Measurements from ENCODE around the gene ACAD11. TPM values are rescaled to one million over a fixed set of nuclear protein-coding genes. Genes with fewer than 3 reads are reported as not detected.
A peak's percentile ranks its signal among the peaks of the same experiment; 100 is the strongest.

The ACAD11 gene
- total RNA-seq, 1 donor from 2014 or later, result 14.1 TPM

- Mint-ChIP-seq H3K4me1 (ENCODE audit: low read depth) (peaks cover 31% of the 10 kb centered on the region), H3K27me3 (ENCODE audit: insufficient read depth) (no peaks in the 10 kb centered on the region), H3K4me3 (no peak overlapping the region), H3K9me3 (no peaks in the 10 kb centered on the region), H3K36me3 (ENCODE audit: low read depth) (peaks cover 12% of the 10 kb centered on the region), H3K27ac (peak overlapping the region; percentile 8)
- DNase-seq (ENCODE audit: low spot score), result no peak
- intact Hi-C loops (cut with micrococcal nuclease), result no loop called here
These were observed 104.1 kb downstream of the ACAD11 start for GRCh38 chr3:132555306-132556035.

- no peak for DNase-seq (ENCODE audit: low spot score)
- Mint-ChIP-seq H3K4me1 (ENCODE audit: low read depth) (peaks cover 41% of the 10 kb centered on the region), H3K9me3 (peaks cover 3% of the 10 kb centered on the region), H3K4me3 (no peak overlapping the region), H3K36me3 (ENCODE audit: low read depth) (peaks cover 15% of the 10 kb centered on the region), H3K27ac (no peak overlapping the region), H3K27me3 (ENCODE audit: insufficient read depth) (no peaks in the 10 kb centered on the region)
- intact Hi-C loops (cut with micrococcal nuclease), result no loop called here
These were observed 105.2 kb downstream of the ACAD11 start for GRCh38 chr3:132554437-132554836.

GRCh38 chr3:132553826-132554225, 105.8 kb downstream of the ACAD11 start:
- DNase-seq (ENCODE audit: low spot score), result no peak
- Mint-ChIP-seq H3K4me1 (ENCODE audit: low read depth) (peaks cover 48% of the 10 kb centered on the region), H3K36me3 (ENCODE audit: low read depth) (peaks cover 15% of the 10 kb centered on the region), H3K4me3 (no peak overlapping the region), H3K9me3 (peaks cover 3% of the 10 kb centered on the region), H3K27ac (no peak overlapping the region), H3K27me3 (ENCODE audit: insufficient read depth) (no peaks in the 10 kb centered on the region)
- intact Hi-C loops (cut with micrococcal nuclease), result no loop called here

GRCh38 chr3:132550579-132551305, 108.9 kb downstream of the ACAD11 start:
- DNase-seq (ENCODE audit: low spot score), result no peak
- Mint-ChIP-seq H3K36me3 (ENCODE audit: low read depth) (peaks cover 12% of the 10 kb centered on the region), H3K27ac (peak overlapping the region; percentile 95), H3K4me3 (peak overlapping the region; percentile 2), H3K27me3 (ENCODE audit: insufficient read depth) (no peaks in the 10 kb centered on the region), H3K9me3 (peaks cover 3% of the 10 kb centered on the region), H3K4me1 (ENCODE audit: low read depth) (peaks cover 64% of the 10 kb centered on the region)
- intact Hi-C loops (cut with micrococcal nuclease), result loop anchor here (1.0 kb wide), 4 partner anchors 8 to 133 kb away; partner anchors contain the start of gene DNAJC13

- Mint-ChIP-seq H3K27me3 (ENCODE audit: insufficient read depth) (no peaks in the 10 kb centered on the region), H3K36me3 (ENCODE audit: low read depth) (peaks cover 15% of the 10 kb centered on the region), H3K27ac (peak overlapping the region; percentile 95), H3K4me1 (ENCODE audit: low read depth) (peaks cover 63% of the 10 kb centered on the region), H3K4me3 (peak overlapping the region; percentile 69), H3K9me3 (peaks cover 7% of the 10 kb centered on the region)
- intact Hi-C loops (cut with micrococcal nuclease), result loop anchor here (1.0 kb wide), 4 partner anchors 8 to 133 kb away; partner anchors contain the start of gene DNAJC13
- DNase-seq (ENCODE audit: low spot score), result no peak
These were observed 109.6 kb downstream of the ACAD11 start for GRCh38 chr3:132549890-132550578.

- H3K36me3 Mint-ChIP-seq (ENCODE audit: low read depth), result peaks cover 20% of the 10 kb centered on the region
- DNase-seq (ENCODE audit: low spot score), result no peak
- H3K9me3 Mint-ChIP-seq, result peaks cover 7% of the 10 kb centered on the region
- no peak overlapping the region for H3K4me3 Mint-ChIP-seq
- H3K27ac Mint-ChIP-seq, result peak overlapping the region; percentile 95
- intact Hi-C loops (cut with micrococcal nuclease), result no loop called here
- H3K27me3 Mint-ChIP-seq (ENCODE audit: insufficient read depth), result no peaks in the 10 kb centered on the region
- H3K4me1 Mint-ChIP-seq (ENCODE audit: low read depth), result peaks cover 64% of the 10 kb centered on the region
These were observed 110.4 kb downstream of the ACAD11 start for GRCh38 chr3:132549169-132549568.

GRCh38 chr3:132545471-132545870, 114.1 kb downstream of the ACAD11 start:
- H3K27me3 Mint-ChIP-seq (ENCODE audit: insufficient read depth), result no peaks in the 10 kb centered on the region
- H3K4me3 Mint-ChIP-seq, result no peak overlapping the region
- intact Hi-C loops (cut with micrococcal nuclease), result no loop called here
- H3K4me1 Mint-ChIP-seq (ENCODE audit: low read depth), result peaks cover 77% of the 10 kb centered on the region
- peaks cover 7% of the 10 kb centered on the region for H3K9me3 Mint-ChIP-seq
- H3K36me3 Mint-ChIP-seq (ENCODE audit: low read depth), result peaks cover 43% of the 10 kb centered on the region
- DNase-seq (ENCODE audit: low spot score), result no peak
- H3K27ac Mint-ChIP-seq, result peak overlapping the region; percentile 69

- Mint-ChIP-seq H3K9me3 (peaks cover 3% of the 10 kb centered on the region), H3K27me3 (ENCODE audit: insufficient read depth) (no peaks in the 10 kb centered on the region), H3K36me3 (ENCODE audit: low read depth) (peaks cover 46% of the 10 kb centered on the region), H3K27ac (peak overlapping the region; percentile 88), H3K4me1 (ENCODE audit: low read depth) (peaks cover 63% of the 10 kb centered on the region), H3K4me3 (no peak overlapping the region)
- intact Hi-C loops (cut with micrococcal nuclease), result loop anchor here (1.0 kb wide), 1 partner anchor 8 kb away; no protein-coding TSS in a partner anchor
- DNase-seq (ENCODE audit: low spot score), result no peak
These were observed 115.5 kb downstream of the ACAD11 start for GRCh38 chr3:132544130-132544529.

GRCh38 chr3:132543011-132543739, 116.4 kb downstream of the ACAD11 start:
- intact Hi-C loops (cut with micrococcal nuclease), result loop anchor here (1.0 kb wide), 1 partner anchor 26 kb away; no protein-coding TSS in a partner anchor
- Mint-ChIP-seq H3K27ac (peak overlapping the region; percentile 88), H3K36me3 (ENCODE audit: low read depth) (peaks cover 50% of the 10 kb centered on the region), H3K9me3 (peaks cover 3% of the 10 kb centered on the region), H3K4me1 (ENCODE audit: low read depth) (peaks cover 57% of the 10 kb centered on the region), H3K27me3 (ENCODE audit: insufficient read depth) (no peaks in the 10 kb centered on the region), H3K4me3 (peak overlapping the region; percentile 25)
- DNase-seq (ENCODE audit: low spot score), result no peak

GRCh38 chr3:132542577-132542976, 117.0 kb downstream of the ACAD11 start:
- intact Hi-C loops (cut with micrococcal nuclease), result loop anchor here (1.0 kb wide), 1 partner anchor 8 kb away; no protein-coding TSS in a partner anchor
- H3K27ac Mint-ChIP-seq, result peak overlapping the region; percentile 88
- H3K9me3 Mint-ChIP-seq, result peaks cover 3% of the 10 kb centered on the region
- peaks cover 52% of the 10 kb centered on the region for H3K36me3 Mint-ChIP-seq (ENCODE audit: low read depth)
- DNase-seq (ENCODE audit: low spot score), result no peak
- H3K4me1 Mint-ChIP-seq (ENCODE audit: low read depth), result peaks cover 57% of the 10 kb centered on the region
- H3K27me3 Mint-ChIP-seq (ENCODE audit: insufficient read depth), result no peaks in the 10 kb centered on the region
- peak overlapping the region; percentile 25 for H3K4me3 Mint-ChIP-seq

GRCh38 chr3:132539681-132540080, 119.9 kb downstream of the ACAD11 start:
- peaks cover 49% of the 10 kb centered on the region for H3K36me3 Mint-ChIP-seq (ENCODE audit: low read depth)
- no peak overlapping the region for H3K4me3 Mint-ChIP-seq
- intact Hi-C loops (cut with micrococcal nuclease), result no loop called here
- peaks cover 57% of the 10 kb centered on the region for H3K4me1 Mint-ChIP-seq (ENCODE audit: low read depth)
- no peaks in the 10 kb centered on the region for H3K27me3 Mint-ChIP-seq (ENCODE audit: insufficient read depth)
- DNase-seq (ENCODE audit: low spot score), result no peak
- H3K9me3 Mint-ChIP-seq, result no peaks in the 10 kb centered on the region
- peak overlapping the region; percentile 46 for H3K27ac Mint-ChIP-seq

GRCh38 chr3:132538072-132538471, 121.5 kb downstream of the ACAD11 start:
- H3K4me1 Mint-ChIP-seq (ENCODE audit: low read depth), result peaks cover 41% of the 10 kb centered on the region
- no peak overlapping the region for H3K4me3 Mint-ChIP-seq
- no peak for DNase-seq (ENCODE audit: low spot score)
- peaks cover 41% of the 10 kb centered on the region for H3K36me3 Mint-ChIP-seq (ENCODE audit: low read depth)
- no peaks in the 10 kb centered on the region for H3K9me3 Mint-ChIP-seq
- intact Hi-C loops (cut with micrococcal nuclease), result no loop called here
- H3K27ac Mint-ChIP-seq, result no peak overlapping the region
- H3K27me3 Mint-ChIP-seq (ENCODE audit: insufficient read depth), result no peaks in the 10 kb centered on the region

All from activated T-helper 1 cell treated with anti-CD3 and anti-CD28 coated beads, Interleukin-12 subunit alpha, Interleukin-12 subunit beta, Interleukin-2, Interleukin-4 antibody, amounts not matched to agents 30 ng/mL and 10 ng/mL and 1 ng/mL, durations not matched to agents 14 hours and 24 hours and 36 hours (primary cell).